HG03280 (cell line): ENCODE results near the gene MAP2K6.

Experiments used
- ATAC-seq: cut with Tn5 transposase; IDR thresholded peaks from one replicate; pipeline ENCODE4 v1.9.1; 2021; ENCODE audit warnings: mild to moderate bottlenecking, moderate library complexity; ENCODE audit not compliant: unreplicated experiment

Gene MAP2K6

DNA sequence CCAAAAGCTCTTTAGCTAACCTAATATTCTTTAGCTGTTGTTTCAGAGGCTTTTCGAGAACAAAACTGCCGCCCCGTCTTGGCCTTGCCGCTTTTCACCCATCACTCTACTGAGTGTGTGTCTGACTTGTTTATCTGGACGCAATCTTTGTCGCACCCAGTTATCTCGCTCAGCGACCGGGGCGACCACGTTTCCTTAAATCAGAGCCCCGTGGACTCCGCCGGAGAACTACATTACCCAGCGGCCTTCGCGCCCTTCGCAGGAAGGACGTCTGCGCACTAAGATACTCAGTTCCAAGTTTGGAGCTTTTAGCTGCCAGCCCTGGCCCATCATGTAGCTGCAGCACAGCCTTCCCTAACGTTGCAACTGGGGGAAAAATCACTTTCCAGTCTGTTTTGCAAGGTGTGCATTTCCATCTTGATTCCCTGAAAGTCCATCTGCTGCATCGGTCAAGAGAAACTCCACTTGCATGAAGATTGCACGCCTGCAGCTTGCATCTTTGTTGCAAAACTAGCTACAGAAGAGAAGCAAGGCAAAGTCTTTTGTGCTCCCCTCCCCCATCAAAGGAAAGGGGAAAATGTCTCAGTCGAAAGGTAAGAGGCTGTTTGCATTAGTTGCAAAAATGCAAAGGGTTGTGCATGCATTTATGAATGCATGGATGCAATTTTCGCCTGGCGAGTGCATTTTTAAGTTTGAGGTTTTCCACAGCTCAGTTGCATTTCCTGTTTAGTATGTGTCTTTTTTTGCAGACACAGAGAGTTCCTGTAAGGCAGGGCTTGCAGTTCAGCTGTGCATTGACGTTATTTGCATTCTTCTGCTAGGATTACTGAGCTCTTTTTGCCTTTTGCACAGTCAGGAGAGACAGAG lies at the start of gene MAP2K6:
TSS of gene MAP2K6 (plus strand) at position 290 of the 867 bp plus-strand sequence. CDS start at position 578, 288 bp downstream.
- peak; percentile 96 for ATAC-seq

DNA sequence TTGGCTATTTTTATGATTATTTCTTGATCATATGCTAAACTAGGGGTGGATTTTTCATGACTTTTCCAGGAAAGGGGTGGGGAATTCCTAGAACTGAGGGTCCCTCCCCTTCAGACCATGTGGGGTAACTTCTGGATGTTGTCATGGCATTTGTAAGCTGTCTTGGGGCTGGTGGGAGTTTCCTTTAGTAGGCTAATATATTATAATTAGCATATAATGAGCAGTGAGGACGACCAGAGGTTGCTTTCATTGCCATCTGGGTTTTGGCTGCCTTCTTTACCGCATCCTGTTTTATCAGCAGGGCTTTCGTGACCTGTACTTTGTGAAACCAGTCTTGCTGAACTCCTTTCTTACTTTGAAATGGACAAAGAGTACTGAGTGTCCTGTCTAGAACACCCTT lies 47.2 kb upstream of the MAP2K6 start:
- ATAC-seq: peak; percentile 91

DNA sequence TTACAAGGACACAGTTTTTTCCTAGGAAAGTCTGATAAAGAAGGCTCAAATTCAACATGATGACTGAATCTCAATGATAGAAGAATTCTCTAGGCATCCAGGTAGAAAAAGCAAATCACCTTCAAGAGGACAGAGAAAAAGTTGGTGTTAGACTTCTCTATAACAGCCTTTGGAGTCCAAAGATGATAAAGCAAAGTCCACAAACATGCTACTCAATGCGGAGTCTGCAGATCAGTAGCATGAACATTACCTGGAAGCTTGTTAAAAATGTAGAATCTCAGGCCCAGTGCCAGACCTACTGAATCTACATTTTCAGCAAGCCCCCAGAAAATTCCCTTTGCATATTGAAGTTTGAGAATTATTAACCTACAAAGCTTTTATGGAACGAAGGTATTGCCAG lies 41.4 kb upstream of the MAP2K6 start:
- no peak for ATAC-seq

DNA sequence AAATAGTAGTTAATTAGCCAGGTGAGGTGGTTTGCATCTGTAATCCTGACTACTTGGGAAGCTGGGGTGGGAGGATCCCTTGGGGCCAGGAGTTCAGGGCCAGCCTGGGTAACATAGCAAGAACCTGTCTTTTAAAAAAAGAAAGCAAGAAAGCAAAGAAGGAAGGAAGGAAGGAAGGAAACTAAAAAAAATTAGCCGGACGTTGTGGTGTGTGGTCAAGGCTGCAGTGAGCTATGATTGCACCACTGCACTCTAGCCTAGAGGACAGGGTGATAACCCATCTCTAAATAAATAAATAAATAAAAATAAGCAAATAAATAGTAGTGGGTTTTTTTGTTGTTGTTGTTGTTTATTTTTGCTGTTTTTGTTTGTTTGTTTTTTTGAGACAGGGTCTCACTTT lies 39.3 kb upstream of the MAP2K6 start:
- no peak for ATAC-seq

DNA sequence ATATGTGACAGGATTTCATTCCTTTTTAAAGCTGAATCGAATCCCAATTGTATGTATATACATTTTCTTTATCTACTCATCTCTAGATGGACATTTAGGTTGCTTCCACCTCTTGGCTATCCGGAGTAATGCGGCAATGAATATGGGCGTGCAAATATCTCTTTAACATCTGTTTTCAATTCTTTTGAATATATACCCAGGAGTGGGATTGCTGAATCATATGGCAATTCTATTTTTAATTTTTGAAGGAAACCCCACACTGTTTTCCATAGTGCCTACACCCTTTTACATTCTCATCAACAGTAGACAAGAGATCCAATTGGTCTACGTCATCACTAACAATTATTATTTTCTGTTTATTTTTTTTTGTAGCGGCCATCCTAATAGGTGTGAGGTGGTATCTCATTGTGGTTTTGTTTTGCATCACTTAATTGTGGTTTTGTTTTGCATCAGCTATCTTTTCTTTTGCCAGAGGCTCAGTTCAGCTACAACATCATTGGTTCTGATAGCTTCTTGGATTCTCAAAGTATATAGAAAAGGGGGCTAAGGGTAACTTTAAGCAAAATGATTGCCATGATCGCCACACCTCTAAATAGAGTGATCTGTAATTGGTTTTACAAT lies 25.6 kb upstream of the MAP2K6 start:
- ATAC-seq: no peak

DNA sequence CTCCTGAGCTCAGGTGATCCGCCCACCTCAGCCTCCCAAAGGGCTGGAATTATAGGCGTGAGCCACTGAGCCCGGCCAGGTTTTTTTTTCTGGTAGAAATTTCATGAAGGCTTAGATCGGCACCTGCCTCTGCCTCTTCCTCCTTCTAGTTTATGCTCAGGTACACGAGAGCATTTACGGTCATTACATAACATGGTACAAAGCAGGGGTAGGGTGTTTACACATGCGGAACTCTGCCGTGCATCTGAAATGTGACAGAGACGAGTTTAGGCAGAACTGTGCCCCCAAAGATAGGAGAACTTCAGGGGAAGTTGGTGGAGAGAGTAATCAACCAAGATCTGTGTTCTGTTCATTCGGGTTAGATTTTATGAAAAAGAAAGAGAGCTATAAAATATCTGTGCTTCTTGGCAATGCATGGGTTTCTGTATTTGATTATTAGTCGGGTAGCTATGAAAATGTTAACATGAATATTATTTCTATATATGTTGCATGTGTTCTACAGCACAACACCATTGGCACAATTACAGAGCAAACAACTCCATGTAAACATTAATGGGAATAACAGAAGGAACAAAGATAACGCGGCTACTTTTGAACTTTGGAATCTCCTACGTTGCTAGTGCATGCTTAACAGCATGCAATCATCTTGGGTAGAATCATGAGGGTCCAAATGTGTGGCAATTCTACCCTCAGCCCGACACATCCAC lies 23.5 kb upstream of the MAP2K6 start:
- no peak for ATAC-seq

DNA sequence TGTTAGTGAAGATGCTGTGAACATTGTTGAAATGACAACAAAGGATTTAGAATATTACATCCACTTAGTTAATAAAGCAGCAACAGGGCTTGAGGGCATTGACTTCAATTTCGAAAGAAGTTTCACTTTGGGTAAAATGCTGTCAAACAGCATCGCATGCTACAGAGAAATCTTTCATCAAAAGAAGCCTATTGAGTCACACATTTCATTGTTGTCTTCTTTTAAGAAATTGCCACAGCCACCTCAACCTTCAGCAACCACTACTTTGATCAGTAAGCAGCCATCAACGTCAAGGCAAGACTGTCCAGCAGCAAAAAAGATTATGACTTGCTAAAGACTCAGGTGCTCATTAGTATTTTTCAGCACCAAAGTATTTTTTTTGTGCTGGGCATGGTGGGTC lies 13.2 kb upstream of the MAP2K6 start:
- ATAC-seq: no peak

DNA sequence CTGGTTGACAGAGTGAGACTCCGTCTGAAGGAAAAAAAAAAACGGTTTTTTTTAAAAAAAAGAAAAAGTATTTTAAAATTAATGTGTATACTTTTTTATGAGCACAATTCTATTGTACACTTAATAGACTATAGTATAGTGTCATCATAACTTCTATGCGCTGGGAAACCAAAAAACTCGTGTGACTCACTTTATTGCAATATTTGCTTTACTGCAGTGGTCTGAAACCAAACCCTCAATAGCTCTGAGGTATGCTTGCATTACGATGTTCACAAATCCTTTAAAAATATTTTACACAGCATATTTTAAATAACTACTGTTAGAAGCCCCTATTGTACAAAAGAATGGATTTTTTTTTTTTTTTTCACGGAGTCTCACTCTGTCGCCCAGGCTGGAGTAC lies 12.4 kb upstream of the MAP2K6 start:
- ATAC-seq: no peak

DNA sequence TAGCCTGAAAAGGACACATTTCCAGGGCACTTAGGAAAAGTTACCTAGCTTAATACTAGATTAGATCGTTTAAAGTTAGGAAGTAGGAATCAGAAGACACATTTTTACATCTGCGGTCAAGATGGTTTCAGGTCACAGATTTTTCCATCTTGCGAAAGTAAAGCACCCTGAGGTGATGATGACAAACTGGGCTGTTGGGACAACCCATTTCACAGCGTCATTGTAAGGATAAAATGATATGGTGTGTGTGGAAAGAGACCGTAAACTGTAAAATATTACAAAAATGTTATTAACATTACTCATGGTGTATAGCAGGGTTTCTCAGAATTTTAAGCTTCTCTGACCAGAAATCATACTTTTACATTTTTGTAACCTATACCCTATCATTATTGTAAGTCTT lies 10.1 kb upstream of the MAP2K6 start:
- ATAC-seq: no peak

DNA sequence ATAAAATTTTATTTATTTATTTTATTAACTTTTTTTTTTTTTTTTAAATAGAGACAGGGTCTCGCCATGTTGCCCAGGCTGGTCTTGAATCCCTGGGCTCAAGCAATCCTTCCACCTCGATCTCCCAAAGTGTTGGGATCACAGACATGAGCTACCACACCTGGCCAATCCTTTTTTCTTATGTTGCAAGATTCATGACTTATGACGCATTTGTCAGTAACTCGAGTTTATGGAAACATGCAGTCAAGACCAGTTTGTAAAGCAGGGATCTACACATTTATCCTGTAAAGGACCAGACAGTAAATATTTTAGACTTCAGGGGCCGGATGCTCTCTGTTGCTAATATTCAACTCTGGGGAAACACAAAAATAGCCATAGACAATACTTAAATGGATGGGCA lies 9.4 kb upstream of the MAP2K6 start:
- ATAC-seq: no peak

DNA sequence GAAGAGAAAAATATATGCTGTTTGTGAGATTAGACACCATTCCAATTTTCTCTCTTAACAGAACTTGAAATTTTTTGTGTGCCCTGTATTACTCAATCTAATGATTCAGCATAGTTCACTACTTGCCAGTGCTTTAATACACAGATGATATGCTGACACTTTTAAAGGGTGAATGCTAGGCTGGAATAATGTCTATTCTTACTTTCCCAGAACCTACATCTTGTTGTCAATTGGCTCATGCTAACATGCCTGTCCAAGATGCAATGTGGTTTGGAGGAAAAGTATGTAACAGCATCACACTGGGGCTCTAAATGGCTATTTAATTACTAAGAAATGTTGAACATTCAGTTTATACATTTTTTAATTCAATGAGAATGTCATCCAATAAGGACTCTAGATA lies 7.6 kb upstream of the MAP2K6 start:
- no peak for ATAC-seq

DNA sequence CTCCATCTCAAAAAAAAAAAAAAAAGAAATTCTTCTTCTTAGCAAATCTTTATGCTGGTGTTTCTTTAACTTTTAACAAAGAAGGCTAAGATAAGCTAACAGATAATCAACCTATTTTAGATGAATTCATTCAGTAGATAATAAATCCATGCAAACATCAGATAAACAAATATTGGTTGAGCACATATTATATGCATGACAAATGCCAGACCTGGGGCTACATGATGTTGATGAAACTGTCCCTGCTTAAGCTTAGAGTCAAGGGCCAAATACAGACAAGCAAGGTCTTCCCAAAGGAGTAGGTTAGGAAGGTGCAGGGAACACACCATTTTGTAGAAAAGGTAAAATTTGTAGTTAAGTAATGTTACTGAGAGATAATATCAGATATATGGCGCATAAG lies 6.7 kb upstream of the MAP2K6 start:
- ATAC-seq: no peak

DNA sequence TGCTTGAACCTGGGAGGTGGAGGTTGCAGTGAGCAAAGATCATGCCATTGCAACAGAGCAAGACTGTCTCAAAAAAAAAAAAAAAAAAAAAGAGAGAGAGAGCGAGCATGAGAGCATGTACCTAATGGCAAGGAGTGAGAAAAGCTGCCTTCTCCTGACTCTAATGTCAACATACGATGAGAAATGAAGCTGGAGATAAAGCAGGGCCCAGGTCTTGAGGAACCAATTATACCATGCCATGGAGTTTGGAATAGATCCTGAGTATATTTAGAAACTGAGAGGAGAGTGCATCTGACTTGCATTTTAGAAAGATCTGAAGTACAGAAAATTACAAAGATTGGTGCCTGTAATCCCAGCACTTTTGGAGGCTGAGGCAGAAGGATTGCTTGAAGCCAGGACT lies 3.8 kb upstream of the MAP2K6 start:
- ATAC-seq: no peak

DNA sequence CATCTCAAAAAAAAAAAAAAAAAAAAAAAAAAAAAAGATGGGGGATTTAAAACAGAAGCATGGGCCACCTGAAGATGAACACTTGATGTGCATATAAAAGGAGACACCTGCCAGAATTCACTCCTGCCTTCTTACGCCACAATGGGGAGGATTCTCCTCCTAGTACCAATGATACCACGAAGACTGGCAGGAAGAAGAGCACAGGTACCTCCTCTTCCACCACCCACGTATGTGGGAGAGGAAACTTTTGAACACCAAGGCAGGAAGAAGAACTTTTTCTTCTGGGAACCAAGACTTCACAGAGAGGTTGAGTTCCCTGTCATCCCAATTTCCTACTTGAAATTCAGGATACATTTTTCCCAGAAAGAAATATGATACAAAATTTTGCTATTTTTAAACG lies 2.7 kb upstream of the MAP2K6 start:
- ATAC-seq: no peak

DNA sequence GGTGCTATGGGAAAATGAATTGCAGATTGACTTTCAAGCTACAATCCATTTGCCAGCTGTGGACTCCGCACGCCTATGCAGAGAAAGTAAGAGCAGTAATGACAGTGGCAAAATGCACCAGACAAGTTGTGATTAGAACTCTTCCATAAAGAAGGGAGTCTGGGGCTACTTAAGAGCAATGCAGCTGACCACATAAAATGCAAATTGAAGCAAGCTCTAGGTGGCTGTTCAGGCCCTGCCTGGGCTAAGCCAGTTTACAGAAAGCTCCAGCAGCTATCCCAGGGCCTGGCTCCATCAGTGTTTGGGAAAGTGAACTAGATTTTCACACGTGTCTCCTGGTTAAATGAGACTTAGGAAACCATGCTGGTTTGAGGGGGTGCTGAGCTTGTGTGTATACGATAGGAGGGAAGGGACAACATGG lies 2.2 kb upstream of the MAP2K6 start:
- ATAC-seq: no peak

DNA sequence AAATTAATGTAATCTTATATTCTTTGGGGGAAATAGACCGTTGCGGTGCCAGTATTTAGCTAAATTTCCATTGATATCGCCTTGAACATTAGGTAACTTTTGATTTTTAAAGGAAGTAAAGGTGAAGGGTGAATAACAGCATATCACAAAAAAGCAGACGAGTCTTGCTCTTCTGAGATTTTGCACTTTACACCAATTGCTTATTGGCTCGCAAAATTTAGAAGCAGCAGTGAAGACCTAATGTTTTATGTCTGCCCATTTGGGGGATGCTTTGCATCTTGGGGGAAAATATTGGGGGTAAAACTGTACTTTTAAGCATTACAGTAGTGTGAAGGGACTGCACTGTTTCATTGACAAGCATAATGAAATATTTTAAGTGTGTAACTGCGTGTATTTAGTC lies 934 bp downstream of the MAP2K6 start:
- ATAC-seq: no peak

DNA sequence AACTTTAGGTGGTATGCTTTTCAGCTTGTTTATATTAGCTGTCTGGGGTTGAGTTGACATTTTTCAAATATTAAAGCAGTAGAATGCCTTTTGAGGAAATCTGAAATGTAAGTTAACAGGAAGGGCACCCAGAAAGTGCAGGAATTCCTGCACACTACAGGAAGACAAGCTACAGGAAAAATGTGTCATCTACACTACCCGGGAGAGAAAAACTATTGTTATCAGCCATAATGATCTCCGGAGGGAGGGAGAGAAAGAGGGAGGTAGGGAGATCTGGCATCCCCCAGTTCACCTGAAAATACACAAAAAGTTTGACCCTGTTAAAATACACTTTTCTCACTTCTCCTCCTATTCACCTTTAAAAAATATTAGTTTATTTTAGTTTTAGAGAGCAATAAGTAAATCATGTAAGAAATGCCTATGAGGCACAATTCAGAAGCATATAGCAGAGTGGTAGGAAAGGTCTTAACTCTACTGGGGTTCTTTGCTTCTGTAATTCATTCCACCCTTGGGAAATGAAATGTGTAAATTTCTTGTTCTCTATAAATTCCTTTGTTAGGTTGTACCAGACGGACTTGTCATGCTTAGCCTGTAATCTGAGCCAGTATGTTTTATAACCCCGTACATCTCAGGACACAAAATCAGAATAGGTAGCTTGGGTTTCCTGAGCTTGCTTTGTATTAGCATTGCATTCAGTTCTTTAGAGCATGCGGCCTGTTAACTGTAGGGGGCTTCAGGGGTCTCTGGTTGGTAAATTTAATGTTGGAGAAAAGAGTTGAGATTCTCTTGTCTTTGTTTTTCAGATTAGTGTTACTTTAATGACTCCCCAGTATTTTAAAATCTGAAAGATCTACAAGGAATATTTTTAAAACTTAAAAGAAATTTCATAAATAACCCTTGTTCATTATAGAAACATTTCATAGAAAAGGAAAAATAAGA lies 3.3 kb downstream of the MAP2K6 start:
- ATAC-seq: no peak

DNA sequence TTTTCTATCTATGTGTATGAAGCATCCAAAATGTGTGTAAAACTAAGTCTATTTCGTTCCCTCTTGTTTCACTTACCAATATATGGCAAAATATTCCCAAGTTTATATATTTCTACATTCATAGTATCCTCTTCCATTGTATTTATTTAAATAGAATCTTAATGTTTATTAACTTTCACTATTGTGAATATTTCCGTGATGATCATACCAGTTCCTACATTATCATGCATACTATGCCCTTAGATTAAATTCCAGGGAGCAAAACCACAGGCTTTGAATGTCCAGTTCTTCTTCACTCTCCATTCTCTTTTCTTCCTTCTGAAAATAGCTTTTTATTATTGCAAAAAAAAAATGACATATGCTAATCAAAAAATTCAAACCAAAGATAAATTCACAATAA lies 4.0 kb downstream of the MAP2K6 start:
- no peak for ATAC-seq

DNA sequence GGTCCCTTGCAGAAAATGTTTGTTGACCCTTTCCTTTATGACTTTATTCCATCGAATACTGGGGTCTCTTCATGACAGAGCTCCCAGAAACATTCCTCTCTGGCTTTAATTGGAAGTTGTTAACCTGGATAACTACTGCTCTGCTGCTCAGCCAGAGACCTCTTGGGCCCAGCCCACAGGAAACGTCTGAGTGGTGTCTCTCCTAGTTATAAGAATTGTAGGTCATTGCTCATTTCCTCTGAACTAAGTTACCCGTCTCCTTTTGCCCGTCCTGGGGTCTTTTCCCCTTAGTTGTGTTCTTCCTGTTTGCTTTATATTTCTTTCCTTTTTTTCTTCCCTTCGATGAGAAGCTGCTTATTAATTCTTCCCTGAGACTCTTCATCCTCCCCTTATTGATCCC lies 9.0 kb downstream of the MAP2K6 start:
- ATAC-seq: no peak

DNA sequence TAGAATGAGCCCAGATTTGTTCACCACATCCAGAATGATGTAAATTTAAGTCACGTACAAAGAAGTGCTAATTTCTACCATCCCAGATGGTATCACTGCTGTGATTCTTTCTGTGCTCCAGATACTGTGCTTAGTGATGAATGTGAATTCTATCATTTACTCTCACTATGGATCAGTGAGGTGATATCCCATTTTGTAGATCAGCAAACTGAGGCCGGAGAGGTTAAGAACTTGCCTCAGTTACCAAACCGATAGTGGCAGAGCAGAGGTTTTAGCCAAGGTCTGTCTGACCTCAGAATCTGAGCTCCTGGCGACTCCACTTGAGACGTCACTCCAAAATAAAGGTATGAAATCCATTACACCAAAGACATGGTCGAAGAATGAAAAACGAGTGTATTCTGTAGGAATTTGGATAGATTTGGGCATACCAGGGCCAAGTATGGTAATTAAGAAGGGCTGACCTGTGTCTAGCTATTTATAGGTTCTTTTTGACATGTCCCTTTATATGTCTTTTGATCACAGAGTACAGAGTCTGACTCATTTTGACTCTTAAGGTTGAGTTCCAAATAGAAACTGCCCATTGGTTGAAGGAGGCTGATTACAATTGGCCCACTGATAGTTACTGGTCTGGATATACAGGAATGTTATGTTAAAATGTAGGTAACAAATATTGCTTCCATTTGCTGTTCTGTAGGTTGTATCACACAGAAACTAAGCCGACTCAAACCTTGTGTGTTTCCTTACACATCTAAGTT lies 10.0 kb downstream of the MAP2K6 start:
- ATAC-seq: no peak
